ENCODE data around the gene RFX6. TPM values are rescaled to one million over a fixed set of nuclear protein-coding genes. Genes with fewer than 3 reads are reported as not detected.

Gene RFX6
- not detected in 5 replicates for total RNA-seq (2022; extraction: Qiagen RNA extraction; ENCODE audit: low read depth)

GRCh38 chr6:116876635-116877611 lies at the start of gene RFX6:
Gene RFX6, plus strand, starts transcription at chr6:116877242. Its CDS starts 34 bp downstream, at chr6:116877276.

GRCh38 chr6:116828983-116829382 lies 48.1 kb upstream of the RFX6 start, which contains the start of gene GPRC6A:
Gene GPRC6A, minus strand, starts transcription at chr6:116829083. Its CDS starts 70 bp downstream, at chr6:116829013.

Other genes with a start within 250 kb of the RFX6 start
- gene ZUP1, start 208.5 kb upstream of the RFX6 start, total RNA-seq (2022; extraction: Qiagen RNA extraction; ENCODE audit: low read depth): 6.3 to 8.7 TPM (median 7.0 TPM) in 5 replicates
- gene KPNA5, start 196.0 kb upstream of the RFX6 start, total RNA-seq (2022; extraction: Qiagen RNA extraction; ENCODE audit: low read depth): 1.5 to 1.8 TPM (median 1.7 TPM) in 5 replicates
- 0.08 TPM in 1 of 5 replicates, not detected in the others for gene FAM162B, start 111.5 kb upstream of the RFX6 start, total RNA-seq (2022; extraction: Qiagen RNA extraction; ENCODE audit: low read depth)
- not detected in 5 replicates for gene GPRC6A, start 48.2 kb upstream of the RFX6 start, total RNA-seq (2022; extraction: Qiagen RNA extraction; ENCODE audit: low read depth)